HEK293 (cell line): Measurements from ENCODE around the gene CRELD1.
A peak's percentile ranks its signal among the peaks of the same experiment; 100 is the strongest.

ENCODE experiments used
- CTCF ChIA-PET: fragments of 350-600 bp; formaldehyde crosslinking; extraction: SDS; loops from one replicate; lab custom pipeline; 2021; ENCODE audit warnings: antibody characterized with exemption; lab: Yijun Ruan, JAX
- POLR2A ChIA-PET: fragments of 300-600 bp; formaldehyde crosslinking; extraction: SDS; loops from one replicate; lab custom pipeline; 2020; ENCODE audit warnings: antibody characterized with exemption, inconsistent platforms; lab: Yijun Ruan, JAX
- H3K27ac ChIP-seq: fragments of 200-500 bp; sonication (Bioruptor generic); 2 replicates; pipeline ENCODE4 v1.5.1; 2014; ENCODE audit warnings: low read depth, low read length, control low read depth, inconsistent platforms; ENCODE audit errors: extremely low read depth
- H3K36me3 ChIP-seq, 2 experiments: fragments of 200-500 bp in 1 of 2; sonication (Bioruptor generic) in 1 of 2; 1 replicate in 1 of 2; 2 replicates in 1 of 2; pipeline ENCODE4 v1.5.1; 2014 to 2017; ENCODE audit warnings: inconsistent platforms in 2 of 2, low read length in 2 of 2; ENCODE audit not compliant: control insufficient read depth in 2 of 2, insufficient read depth in 1 of 2
- H3K4me1 ChIP-seq: fragments of 200-500 bp; sonication (Bioruptor generic); 2 replicates; pipeline ENCODE4 v1.5.1; 2014; ENCODE audit warnings: mild to moderate bottlenecking, low read length, inconsistent platforms; ENCODE audit not compliant: control insufficient read depth, insufficient read depth
- H3K4me3 ChIP-seq: 2 replicates; pipeline ENCODE4 v1.5.1; 2011; ENCODE audit warnings: low read depth, mild to moderate bottlenecking, control low read depth, low read length, moderate library complexity
- H3K9me3 ChIP-seq: fragments of 200-500 bp; sonication (Bioruptor generic); 2 replicates; pipeline ENCODE4 v1.5.1; 2014; ENCODE audit warnings: low read depth, low read length, inconsistent platforms; ENCODE audit not compliant: control insufficient read depth, insufficient read depth
- KLF16 ChIP-seq: fragments of 450-650 bp; formaldehyde crosslinking; IDR thresholded peaks from 2 replicates; pipeline ENCODE4 v1.5.1; 2017; ENCODE audit warnings: missing biosample characterization, missing genetic modification characterization
- REPIN1 ChIP-seq: fragments of 450-650 bp; formaldehyde crosslinking; IDR thresholded peaks from 2 replicates; pipeline ENCODE4 v1.5.1; 2017; ENCODE audit warnings: missing biosample characterization, missing genetic modification characterization, low read depth
- YY2 ChIP-seq: fragments of 450-650 bp; formaldehyde crosslinking; IDR thresholded peaks from 2 replicates; pipeline ENCODE4 v1.5.1; 2016; ENCODE audit warnings: missing biosample characterization, missing genetic modification characterization
- ZNF140 ChIP-seq: fragments of 450-650 bp; formaldehyde crosslinking; IDR thresholded peaks from 2 replicates; pipeline ENCODE4 v1.5.1; 2016; ENCODE audit warnings: missing biosample characterization, missing genetic modification characterization
- ZNF335 ChIP-seq: fragments of 450-650 bp; formaldehyde crosslinking; conservative IDR thresholded peaks from 2 replicates; pipeline ENCODE4 v1.5.1; 2016; ENCODE audit warnings: missing biosample characterization, missing genetic modification characterization
- ZNF341 ChIP-seq: fragments of 450-650 bp; formaldehyde crosslinking; IDR thresholded peaks from 2 replicates; pipeline ENCODE4; 2016; ENCODE audit warnings: low read depth, missing biosample characterization, missing genetic modification characterization
- ZNF426 ChIP-seq: fragments of 450-650 bp; formaldehyde crosslinking; IDR thresholded peaks from 2 replicates; pipeline ENCODE4 v1.5.1; 2017; ENCODE audit warnings: missing biosample characterization, missing genetic modification characterization, mild to moderate bottlenecking, inconsistent platforms, moderate library complexity
- ZNF621 ChIP-seq: fragments of 450-650 bp; formaldehyde crosslinking; IDR thresholded peaks from 2 replicates; pipeline ENCODE4 v1.5.1; 2017; ENCODE audit warnings: missing biosample characterization, missing genetic modification characterization
- ZNF660 ChIP-seq: fragments of 450-650 bp; IDR thresholded peaks from 2 replicates; pipeline ENCODE4 v1.5.1; 2018; ENCODE audit warnings: missing biosample characterization, mild to moderate bottlenecking, missing genetic modification characterization
- ZNF664 ChIP-seq: fragments of 450-650 bp; formaldehyde crosslinking; IDR thresholded peaks from 2 replicates; pipeline ENCODE4 v1.5.1; 2016; ENCODE audit warnings: missing biosample characterization, missing genetic modification characterization
- ZNF785 ChIP-seq: fragments of 450-650 bp; formaldehyde crosslinking; IDR thresholded peaks from 2 replicates; pipeline ENCODE4 v1.5.1; 2016; ENCODE audit warnings: missing biosample characterization, missing genetic modification characterization
- ZSCAN16 ChIP-seq: fragments of 450-650 bp; formaldehyde crosslinking; IDR thresholded peaks from 2 replicates; pipeline ENCODE4 v1.5.1; 2016; ENCODE audit warnings: missing biosample characterization, missing genetic modification characterization
- TF ChIP-seq, protein P1 (sequence below): fragments of 450-650 bp; formaldehyde crosslinking; IDR thresholded peaks from 2 replicates; pipeline ENCODE4 v1.5.1; 2016; ENCODE audit warnings: missing biosample characterization, missing genetic modification characterization, borderline replicate concordance
- TF ChIP-seq, protein P2 (sequence below): fragments of 450-650 bp; formaldehyde crosslinking; IDR thresholded peaks from 2 replicates; pipeline ENCODE4 v1.5.1; 2017; ENCODE audit warnings: missing biosample characterization, missing genetic modification characterization
- TF ChIP-seq, protein P3 (sequence below): fragments of 450-650 bp; formaldehyde crosslinking; IDR thresholded peaks from 2 replicates; pipeline ENCODE4 v1.5.1; 2016; ENCODE audit warnings: missing biosample characterization, missing genetic modification characterization
- TF ChIP-seq, protein P4 (sequence below): fragments of 450-650 bp; formaldehyde crosslinking; IDR thresholded peaks from 2 replicates; pipeline ENCODE4 v1.5.1; 2016; ENCODE audit warnings: missing biosample characterization, missing genetic modification characterization

Gene CRELD1

DNA sequence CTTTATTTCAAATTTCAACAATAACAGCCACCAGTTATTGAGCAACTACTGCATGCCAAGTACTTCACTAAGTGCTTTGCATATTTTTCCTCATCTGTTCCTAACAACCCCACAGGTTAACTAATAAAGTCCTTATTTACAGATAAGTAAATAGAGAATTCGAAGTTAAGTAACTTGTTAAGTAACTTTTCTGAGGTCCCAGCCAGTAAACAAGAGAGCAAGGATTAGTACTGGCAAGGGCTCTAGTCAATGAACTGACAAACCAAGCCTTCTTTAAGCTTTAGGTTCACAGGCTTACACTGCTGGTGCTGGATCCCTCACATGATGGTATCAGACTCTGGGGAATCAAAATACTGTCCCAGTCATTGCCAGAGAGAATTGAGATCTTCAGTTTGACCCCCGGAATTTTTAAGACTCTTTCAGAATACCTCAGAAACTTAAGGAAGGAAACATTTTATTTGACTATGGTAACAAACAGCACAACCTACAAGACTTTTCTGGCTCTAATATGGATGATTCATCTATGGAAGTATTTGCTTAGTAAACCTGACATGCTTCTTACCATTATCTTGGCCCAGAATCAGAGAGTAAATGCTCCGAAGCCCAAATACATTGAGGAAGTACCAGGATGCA is 36.5 kb downstream of the CRELD1 start (continued):
- TF ChIP-seq, protein P1, sequence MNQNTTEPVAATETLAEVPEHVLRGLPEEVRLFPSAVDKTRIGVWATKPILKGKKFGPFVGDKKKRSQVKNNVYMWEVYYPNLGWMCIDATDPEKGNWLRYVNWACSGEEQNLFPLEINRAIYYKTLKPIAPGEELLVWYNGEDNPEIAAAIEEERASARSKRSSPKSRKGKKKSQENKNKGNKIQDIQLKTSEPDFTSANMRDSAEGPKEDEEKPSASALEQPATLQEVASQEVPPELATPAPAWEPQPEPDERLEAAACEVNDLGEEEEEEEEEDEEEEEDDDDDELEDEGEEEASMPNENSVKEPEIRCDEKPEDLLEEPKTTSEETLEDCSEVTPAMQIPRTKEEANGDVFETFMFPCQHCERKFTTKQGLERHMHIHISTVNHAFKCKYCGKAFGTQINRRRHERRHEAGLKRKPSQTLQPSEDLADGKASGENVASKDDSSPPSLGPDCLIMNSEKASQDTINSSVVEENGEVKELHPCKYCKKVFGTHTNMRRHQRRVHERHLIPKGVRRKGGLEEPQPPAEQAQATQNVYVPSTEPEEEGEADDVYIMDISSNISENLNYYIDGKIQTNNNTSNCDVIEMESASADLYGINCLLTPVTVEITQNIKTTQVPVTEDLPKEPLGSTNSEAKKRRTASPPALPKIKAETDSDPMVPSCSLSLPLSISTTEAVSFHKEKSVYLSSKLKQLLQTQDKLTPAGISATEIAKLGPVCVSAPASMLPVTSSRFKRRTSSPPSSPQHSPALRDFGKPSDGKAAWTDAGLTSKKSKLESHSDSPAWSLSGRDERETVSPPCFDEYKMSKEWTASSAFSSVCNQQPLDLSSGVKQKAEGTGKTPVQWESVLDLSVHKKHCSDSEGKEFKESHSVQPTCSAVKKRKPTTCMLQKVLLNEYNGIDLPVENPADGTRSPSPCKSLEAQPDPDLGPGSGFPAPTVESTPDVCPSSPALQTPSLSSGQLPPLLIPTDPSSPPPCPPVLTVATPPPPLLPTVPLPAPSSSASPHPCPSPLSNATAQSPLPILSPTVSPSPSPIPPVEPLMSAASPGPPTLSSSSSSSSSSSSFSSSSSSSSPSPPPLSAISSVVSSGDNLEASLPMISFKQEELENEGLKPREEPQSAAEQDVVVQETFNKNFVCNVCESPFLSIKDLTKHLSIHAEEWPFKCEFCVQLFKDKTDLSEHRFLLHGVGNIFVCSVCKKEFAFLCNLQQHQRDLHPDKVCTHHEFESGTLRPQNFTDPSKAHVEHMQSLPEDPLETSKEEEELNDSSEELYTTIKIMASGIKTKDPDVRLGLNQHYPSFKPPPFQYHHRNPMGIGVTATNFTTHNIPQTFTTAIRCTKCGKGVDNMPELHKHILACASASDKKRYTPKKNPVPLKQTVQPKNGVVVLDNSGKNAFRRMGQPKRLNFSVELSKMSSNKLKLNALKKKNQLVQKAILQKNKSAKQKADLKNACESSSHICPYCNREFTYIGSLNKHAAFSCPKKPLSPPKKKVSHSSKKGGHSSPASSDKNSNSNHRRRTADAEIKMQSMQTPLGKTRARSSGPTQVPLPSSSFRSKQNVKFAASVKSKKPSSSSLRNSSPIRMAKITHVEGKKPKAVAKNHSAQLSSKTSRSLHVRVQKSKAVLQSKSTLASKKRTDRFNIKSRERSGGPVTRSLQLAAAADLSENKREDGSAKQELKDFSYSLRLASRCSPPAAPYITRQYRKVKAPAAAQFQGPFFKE (tag by site-specific recombination) = no peak
- no peak for TF ChIP-seq ZNF426 (tag by site-specific recombination)
- TF ChIP-seq ZSCAN16 = no peak
- TF ChIP-seq, protein P2, sequence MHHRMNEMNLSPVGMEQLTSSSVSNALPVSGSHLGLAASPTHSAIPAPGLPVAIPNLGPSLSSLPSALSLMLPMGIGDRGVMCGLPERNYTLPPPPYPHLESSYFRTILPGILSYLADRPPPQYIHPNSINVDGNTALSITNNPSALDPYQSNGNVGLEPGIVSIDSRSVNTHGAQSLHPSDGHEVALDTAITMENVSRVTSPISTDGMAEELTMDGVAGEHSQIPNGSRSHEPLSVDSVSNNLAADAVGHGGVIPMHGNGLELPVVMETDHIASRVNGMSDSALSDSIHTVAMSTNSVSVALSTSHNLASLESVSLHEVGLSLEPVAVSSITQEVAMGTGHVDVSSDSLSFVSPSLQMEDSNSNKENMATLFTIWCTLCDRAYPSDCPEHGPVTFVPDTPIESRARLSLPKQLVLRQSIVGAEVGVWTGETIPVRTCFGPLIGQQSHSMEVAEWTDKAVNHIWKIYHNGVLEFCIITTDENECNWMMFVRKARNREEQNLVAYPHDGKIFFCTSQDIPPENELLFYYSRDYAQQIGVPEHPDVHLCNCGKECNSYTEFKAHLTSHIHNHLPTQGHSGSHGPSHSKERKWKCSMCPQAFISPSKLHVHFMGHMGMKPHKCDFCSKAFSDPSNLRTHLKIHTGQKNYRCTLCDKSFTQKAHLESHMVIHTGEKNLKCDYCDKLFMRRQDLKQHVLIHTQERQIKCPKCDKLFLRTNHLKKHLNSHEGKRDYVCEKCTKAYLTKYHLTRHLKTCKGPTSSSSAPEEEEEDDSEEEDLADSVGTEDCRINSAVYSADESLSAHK (tag by site-specific recombination) = no peak
- no peak for TF ChIP-seq ZNF660
- no peak for TF ChIP-seq REPIN1 (tag by site-specific recombination)
- TF ChIP-seq, protein P3, sequence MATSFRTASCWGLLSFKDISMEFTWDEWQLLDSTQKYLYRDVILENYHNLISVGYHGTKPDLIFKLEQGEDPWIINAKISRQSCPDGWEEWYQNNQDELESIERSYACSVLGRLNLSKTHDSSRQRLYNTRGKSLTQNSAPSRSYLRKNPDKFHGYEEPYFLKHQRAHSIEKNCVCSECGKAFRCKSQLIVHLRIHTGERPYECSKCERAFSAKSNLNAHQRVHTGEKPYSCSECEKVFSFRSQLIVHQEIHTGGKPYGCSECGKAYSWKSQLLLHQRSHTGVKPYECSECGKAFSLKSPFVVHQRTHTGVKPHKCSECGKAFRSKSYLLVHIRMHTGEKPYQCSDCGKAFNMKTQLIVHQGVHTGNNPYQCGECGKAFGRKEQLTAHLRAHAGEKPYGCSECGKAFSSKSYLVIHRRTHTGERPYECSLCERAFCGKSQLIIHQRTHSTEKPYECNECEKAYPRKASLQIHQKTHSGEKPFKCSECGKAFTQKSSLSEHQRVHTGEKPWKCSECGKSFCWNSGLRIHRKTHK (tag by site-specific recombination) = no peak
- no peak for TF ChIP-seq ZNF785 (tag by site-specific recombination)
- TF ChIP-seq ZNF335 (tag by site-specific recombination) = no peak
- no peak for TF ChIP-seq ZNF621 (tag by site-specific recombination)
- TF ChIP-seq KLF16 (tag by site-specific recombination) = no peak
- TF ChIP-seq, all 188 proteins: peak for 0

DNA sequence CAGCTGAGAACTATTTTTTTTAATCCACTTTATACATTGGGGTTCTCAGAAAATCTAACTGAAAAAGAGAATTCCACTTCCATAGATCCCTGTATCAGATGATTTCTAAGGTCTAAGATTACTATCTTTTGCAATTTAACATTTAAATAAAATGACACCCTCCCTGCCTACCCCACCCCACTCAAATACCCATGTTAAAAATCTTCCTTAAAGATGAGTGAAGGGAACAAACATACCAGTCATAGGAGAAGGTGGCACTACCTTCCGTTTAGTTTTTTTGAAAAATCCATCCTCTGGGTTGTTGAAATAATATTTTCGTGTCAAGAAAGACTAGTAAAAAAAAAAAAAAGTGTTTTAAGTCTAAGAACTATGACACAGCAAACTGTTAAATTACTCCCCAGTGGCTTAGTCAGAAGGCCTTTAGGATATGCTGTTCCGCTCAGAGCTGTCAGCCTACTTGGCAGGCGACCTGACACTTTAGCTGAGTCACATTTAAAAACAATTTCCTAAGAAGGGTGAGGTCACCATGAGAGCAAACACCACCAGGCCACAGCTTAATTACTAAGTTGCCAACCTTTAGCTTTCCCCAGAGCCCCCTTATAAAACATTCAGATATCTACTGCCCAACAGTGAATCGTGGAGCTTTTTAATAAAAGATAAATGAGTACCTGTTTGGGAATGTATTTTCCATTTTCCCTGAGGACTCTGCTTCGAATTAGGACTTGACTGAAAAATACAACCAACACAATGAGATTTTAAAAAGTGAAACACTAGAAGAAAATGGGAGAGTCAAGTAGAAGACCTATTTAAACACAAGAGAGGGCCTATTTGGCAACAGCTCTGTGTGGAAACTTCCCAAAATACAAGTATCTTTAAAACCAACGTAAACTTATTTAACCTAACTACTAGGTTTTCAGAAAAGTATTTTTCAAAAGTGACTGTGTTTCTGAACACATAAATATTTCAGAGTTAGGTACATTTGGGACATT is 43.4 kb downstream of the CRELD1 start:
- 0 out of 2 replicates have a peak, but pooled peaks cover 3% of the 10 kb centered on the region for H3K4me1 ChIP-seq
- H3K36me3 ChIP-seq = peaks cover 16 to 49% of the 10 kb centered on the region in 2 experiments; a peak in 2 of 3 replicates
- no peaks in the 10 kb centered on the region for H3K9me3 ChIP-seq
- CTCF ChIA-PET = interaction anchor here (0.6 to 1.9 kb wide), 6 partner anchors 9 to 269 kb away, joined by 3 to 11 read pairs (median 4); partner anchors contain the start of gene PRRT3
- peak overlapping the region; percentile 40; the same call in 1 of the 2 replicates for H3K27ac ChIP-seq
- POLR2A ChIA-PET = interaction anchor here (0.6 to 2.1 kb wide), 4 partner anchors 10 to 138 kb away, joined by 3 to 11 read pairs (median 4); partner anchors contain the start of gene EMC3
- no peak overlapping the region for H3K4me3 ChIP-seq
- TF ChIP-seq ZNF664 (tag by site-specific recombination) (0 out of 2 replicates have a peak, but pooled peaks have one; percentile 12), YY2 (tag by site-specific recombination) (no peak), ZNF341 (tag by site-specific recombination) (peak; percentile 64), ZNF140 (tag by site-specific recombination) (peak; percentile 99)
- TF ChIP-seq, protein P4, sequence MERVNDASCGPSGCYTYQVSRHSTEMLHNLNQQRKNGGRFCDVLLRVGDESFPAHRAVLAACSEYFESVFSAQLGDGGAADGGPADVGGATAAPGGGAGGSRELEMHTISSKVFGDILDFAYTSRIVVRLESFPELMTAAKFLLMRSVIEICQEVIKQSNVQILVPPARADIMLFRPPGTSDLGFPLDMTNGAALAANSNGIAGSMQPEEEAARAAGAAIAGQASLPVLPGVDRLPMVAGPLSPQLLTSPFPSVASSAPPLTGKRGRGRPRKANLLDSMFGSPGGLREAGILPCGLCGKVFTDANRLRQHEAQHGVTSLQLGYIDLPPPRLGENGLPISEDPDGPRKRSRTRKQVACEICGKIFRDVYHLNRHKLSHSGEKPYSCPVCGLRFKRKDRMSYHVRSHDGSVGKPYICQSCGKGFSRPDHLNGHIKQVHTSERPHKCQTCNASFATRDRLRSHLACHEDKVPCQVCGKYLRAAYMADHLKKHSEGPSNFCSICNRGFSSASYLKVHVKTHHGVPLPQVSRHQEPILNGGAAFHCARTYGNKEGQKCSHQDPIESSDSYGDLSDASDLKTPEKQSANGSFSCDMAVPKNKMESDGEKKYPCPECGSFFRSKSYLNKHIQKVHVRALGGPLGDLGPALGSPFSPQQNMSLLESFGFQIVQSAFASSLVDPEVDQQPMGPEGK (tag by site-specific recombination) = peak; percentile 75; the same call in 1 of the 2 replicates
- TF ChIP-seq, protein P2 (tag by site-specific recombination) = peak; percentile 74
